ENCODE measurements around the gene PHEX.

Gene PHEX

GRCh38 chrX:22024577-22024976 is 7.5 kb upstream of the PHEX start:
- H3K27ac ChIP-seq (replicated peaks), result no peak overlapping the region

DNA sequence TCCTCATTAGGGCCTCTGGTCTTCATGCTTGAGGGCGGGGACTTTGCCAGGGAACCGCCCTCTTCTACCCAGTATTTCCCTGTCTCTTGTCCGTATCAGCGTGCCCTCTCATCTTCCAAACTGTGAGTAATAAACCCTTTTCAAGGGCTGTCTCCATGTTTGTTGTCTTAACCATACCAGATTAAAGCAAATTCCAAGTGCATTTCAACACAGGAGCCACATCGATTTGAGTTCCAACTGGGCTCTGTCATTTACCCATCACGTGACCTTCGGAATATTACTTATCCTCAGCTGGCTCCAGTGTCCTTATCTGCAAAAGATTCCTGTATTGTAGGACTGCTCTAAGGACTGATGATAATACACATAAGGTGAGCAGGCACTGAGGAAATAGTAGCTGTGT is 6.4 kb upstream of the PHEX start:
- no peak overlapping the region for H3K27ac ChIP-seq (replicated peaks)
- no peak for DNase-seq (ENCODE audit: low read depth in 1 of 2, low spot score in 1 of 2)
- no peak for TF ChIP-seq REST (IDR thresholded peaks at IDR 0.05; ENCODE audit: insufficient replicate concordance, low read depth)
- no peak for TF ChIP-seq POLR2AphosphoS5 (IDR thresholded peaks at IDR 0.05; ENCODE audit: low read depth)
- no peak for TF ChIP-seq CTCF (IDR thresholded peaks at IDR 0.05; ENCODE audit: insufficient read depth, low read length)
- no peak for TF ChIP-seq GABPA (IDR thresholded peaks at IDR 0.05; ENCODE audit: low read depth)
- no peak for TF ChIP-seq SPI1 (IDR thresholded peaks at IDR 0.05; ENCODE audit: borderline replicate concordance, low read depth)
- H3K27me3 ChIP-seq (ENCODE audit: insufficient read depth, poor library complexity, severe bottlenecking), result no peaks in the 10 kb centered on the region
- no peak overlapping the region for H3K4me3 ChIP-seq (replicated peaks; ENCODE audit: insufficient read depth, low read length)

More at GRCh38 chrX:22024577-22024976, 7.5 kb upstream of the PHEX start:
- DNase-seq (ENCODE audit: low read depth in 1 of 2, low spot score in 1 of 2), result no peak
- no peak for TF ChIP-seq GABPA (IDR thresholded peaks at IDR 0.05; ENCODE audit: low read depth)
- no peak for TF ChIP-seq REST (IDR thresholded peaks at IDR 0.05; ENCODE audit: insufficient replicate concordance, low read depth)
- TF ChIP-seq SPI1 (IDR thresholded peaks at IDR 0.05; ENCODE audit: borderline replicate concordance, low read depth), result no peak
- TF ChIP-seq CTCF (IDR thresholded peaks at IDR 0.05; ENCODE audit: insufficient read depth, low read length), result no peak
- no peak for TF ChIP-seq POLR2AphosphoS5 (IDR thresholded peaks at IDR 0.05; ENCODE audit: low read depth)
- Histone ChIP-seq H3K4me3 (replicated peaks; ENCODE audit: insufficient read depth, low read length) (no peak overlapping the region), H3K27me3 (ENCODE audit: insufficient read depth, poor library complexity, severe bottlenecking) (no peaks in the 10 kb centered on the region)

DNA sequence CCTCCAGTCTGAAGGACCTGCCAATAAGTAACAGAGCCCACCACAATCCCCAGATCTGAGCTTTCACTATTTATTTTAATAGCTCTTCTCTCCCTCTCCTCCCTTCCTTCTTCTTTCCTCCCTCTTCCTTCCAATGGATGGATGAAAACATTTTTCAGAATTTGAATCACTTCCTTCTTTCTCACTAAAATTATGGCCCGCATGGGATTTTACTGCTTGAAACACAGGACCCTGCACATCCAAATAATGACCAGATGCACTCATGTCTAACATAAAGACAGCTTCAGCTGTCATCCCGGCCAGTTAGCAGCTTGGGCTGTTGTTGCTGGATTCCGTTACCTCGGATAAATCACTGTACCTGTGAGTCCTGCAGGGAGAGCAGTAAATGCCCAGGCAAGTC is 5.4 kb upstream of the PHEX start:
- DNase-seq (ENCODE audit: low read depth in 1 of 2, low spot score in 1 of 2), result no peak
- Histone ChIP-seq H3K27me3 (ENCODE audit: insufficient read depth, poor library complexity, severe bottlenecking) (no peaks in the 10 kb centered on the region), H3K27ac (replicated peaks) (no peak overlapping the region), H3K4me3 (replicated peaks; ENCODE audit: insufficient read depth, low read length) (no peak overlapping the region)
- no peak for TF ChIP-seq SPI1 (IDR thresholded peaks at IDR 0.05; ENCODE audit: borderline replicate concordance, low read depth)
- no peak for TF ChIP-seq GABPA (IDR thresholded peaks at IDR 0.05; ENCODE audit: low read depth)
- TF ChIP-seq CTCF (IDR thresholded peaks at IDR 0.05; ENCODE audit: insufficient read depth, low read length), result no peak
- TF ChIP-seq REST (IDR thresholded peaks at IDR 0.05; ENCODE audit: insufficient replicate concordance, low read depth), result no peak
- no peak for TF ChIP-seq POLR2AphosphoS5 (IDR thresholded peaks at IDR 0.05; ENCODE audit: low read depth)
